Esophagus muscularis mucosa (tissue), 4 donors: ENCODE data around the gene PSME1.

Experiments
- EP300 ChIP-seq: sonication (generic); formaldehyde crosslinking; IDR thresholded peaks from one replicate; pipeline ENCODE4 v1.6.1; 2017; ENCODE audit warnings: antibody characterized with exemption
- POLR2A ChIP-seq: fragments of 450-650 bp; IDR thresholded peaks from one replicate; pipeline ENCODE4 v1.6.1; 2017; ENCODE audit warnings: antibody characterized with exemption, moderate library complexity, mild to moderate bottlenecking, low read depth
- POLR2AphosphoS5 ChIP-seq, 2 donors: sonication (generic); formaldehyde crosslinking; IDR thresholded peaks; one replicate each; pipeline ENCODE4 v1.6.1; 2017; ENCODE audit warnings: antibody characterized with exemption in 2 of 2
- TF ChIP-seq, protein P1 (sequence below), 3 experiments: fragments of 200-600 bp in 2 of 3; fragments of 450-650 bp in 1 of 3; sonication (generic) in 2 of 3; IDR thresholded peaks; one replicate each; pipeline ENCODE4 v1.5.1; 2017 to 2019; ENCODE audit warnings: antibody characterized with exemption in 3 of 3, mild to moderate bottlenecking in 2 of 3, moderate library complexity in 1 of 3

DNA sequence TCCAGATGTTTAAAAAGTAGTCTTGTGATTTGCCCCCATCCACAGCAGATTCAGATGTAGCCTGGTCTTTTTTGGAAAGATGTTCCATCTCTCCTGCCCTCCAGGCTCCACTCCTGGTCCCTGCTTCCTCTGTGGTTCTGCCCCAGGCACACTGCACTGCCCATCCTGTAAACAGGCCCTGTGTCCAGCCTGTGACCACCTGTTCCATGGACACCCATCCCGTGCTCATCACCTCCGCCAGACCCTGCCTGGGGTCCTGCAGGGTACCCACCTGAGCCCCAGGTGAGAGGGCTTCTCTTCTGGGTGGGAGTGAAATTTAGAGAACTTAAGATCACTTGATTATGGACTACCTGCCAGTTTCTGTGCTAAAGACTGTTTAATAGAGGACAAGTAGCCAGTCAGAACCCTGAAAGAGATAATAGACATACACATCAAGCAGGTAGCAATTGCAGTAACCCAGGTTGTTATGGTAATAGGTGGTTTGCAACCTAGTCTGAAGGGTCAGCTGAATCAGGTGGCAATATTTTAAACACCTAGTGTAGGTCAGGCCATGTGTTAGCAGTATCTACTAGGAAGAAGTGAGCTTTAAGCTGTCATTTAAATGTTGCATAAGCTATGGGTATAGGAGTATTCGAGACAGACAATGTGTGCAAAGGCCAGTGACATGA lies 13.4 kb downstream of the PSME1 start:
- TF ChIP-seq, protein P1, sequence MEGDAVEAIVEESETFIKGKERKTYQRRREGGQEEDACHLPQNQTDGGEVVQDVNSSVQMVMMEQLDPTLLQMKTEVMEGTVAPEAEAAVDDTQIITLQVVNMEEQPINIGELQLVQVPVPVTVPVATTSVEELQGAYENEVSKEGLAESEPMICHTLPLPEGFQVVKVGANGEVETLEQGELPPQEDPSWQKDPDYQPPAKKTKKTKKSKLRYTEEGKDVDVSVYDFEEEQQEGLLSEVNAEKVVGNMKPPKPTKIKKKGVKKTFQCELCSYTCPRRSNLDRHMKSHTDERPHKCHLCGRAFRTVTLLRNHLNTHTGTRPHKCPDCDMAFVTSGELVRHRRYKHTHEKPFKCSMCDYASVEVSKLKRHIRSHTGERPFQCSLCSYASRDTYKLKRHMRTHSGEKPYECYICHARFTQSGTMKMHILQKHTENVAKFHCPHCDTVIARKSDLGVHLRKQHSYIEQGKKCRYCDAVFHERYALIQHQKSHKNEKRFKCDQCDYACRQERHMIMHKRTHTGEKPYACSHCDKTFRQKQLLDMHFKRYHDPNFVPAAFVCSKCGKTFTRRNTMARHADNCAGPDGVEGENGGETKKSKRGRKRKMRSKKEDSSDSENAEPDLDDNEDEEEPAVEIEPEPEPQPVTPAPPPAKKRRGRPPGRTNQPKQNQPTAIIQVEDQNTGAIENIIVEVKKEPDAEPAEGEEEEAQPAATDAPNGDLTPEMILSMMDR (IDR thresholded peaks at IDR 0.05): no peak
- TF ChIP-seq POLR2A (no peak), EP300 (no peak), POLR2AphosphoS5 (IDR thresholded peaks at IDR 0.05) (no peak)
